HG02610 (cell line): ENCODE data around the gene ACOT11.

Source experiments
- ATAC-seq: cut with Tn5 transposase; IDR thresholded peaks from one replicate; pipeline ENCODE4 v1.9.1; 2021; ENCODE audit warnings: mild to moderate bottlenecking, moderate library complexity; ENCODE audit not compliant: unreplicated experiment

Gene ACOT11

DNA sequence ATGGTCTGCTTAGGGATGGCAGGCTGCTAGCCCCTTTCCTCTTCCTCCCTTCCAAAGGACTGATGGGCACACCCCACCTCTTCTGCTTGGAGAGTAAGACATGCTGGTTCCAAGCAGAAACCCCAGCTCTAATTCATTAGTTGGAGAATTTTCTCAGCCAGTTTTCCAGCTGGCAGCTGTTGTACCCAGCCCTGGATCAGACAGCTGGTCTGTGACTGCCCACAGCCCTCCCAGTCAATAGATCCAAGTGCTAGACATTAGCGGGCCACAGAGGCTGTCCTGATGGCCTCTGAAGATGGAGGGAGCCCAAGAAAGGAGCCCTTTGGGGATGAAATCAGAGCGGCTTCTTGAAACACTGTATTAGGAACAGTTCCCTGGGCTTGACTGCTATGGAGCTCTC is 35.8 kb downstream of the ACOT11 start:
- no peak for ATAC-seq

DNA sequence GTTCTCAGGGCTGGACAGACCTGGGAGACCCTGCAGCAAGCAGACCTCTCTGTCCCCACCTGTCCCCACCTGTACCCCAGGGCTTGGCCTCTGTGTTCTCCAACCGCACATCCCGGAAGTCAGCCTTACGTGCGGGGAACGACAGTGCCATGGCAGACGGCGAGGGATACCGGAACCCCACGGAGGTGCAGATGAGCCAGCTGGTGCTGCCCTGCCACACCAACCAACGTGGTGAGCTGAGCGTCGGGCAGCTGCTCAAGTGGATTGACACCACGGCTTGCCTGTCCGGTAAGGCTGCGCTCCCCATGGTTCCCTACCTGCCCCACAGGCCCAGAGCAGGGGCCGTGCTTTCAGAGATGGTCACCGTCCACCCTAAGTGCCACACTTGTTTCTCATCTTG is 36.5 kb downstream of the ACOT11 start:
- ATAC-seq: no peak

GRCh38 chr1:54585181-54586066 is 37.4 kb downstream of the ACOT11 start:
- ATAC-seq: no peak

GRCh38 chr1:54588377-54588776 is 40.3 kb downstream of the ACOT11 start:
- ATAC-seq: no peak

- ATAC-seq: no peak
Observed at GRCh38 chr1:54591127-54591756, 43.2 kb downstream of the ACOT11 start.

GRCh38 chr1:54593571-54594160 is 45.6 kb downstream of the ACOT11 start:
- ATAC-seq: no peak

- no peak for ATAC-seq
Observed at GRCh38 chr1:54594463-54594862, 46.4 kb downstream of the ACOT11 start.

GRCh38 chr1:54595956-54596498 is 48.0 kb downstream of the ACOT11 start:
- no peak for ATAC-seq

- no peak for ATAC-seq
Observed at GRCh38 chr1:54596756-54597155, 48.7 kb downstream of the ACOT11 start.

- no peak for ATAC-seq
Observed at GRCh38 chr1:54597455-54598030, 49.5 kb downstream of the ACOT11 start.

DNA sequence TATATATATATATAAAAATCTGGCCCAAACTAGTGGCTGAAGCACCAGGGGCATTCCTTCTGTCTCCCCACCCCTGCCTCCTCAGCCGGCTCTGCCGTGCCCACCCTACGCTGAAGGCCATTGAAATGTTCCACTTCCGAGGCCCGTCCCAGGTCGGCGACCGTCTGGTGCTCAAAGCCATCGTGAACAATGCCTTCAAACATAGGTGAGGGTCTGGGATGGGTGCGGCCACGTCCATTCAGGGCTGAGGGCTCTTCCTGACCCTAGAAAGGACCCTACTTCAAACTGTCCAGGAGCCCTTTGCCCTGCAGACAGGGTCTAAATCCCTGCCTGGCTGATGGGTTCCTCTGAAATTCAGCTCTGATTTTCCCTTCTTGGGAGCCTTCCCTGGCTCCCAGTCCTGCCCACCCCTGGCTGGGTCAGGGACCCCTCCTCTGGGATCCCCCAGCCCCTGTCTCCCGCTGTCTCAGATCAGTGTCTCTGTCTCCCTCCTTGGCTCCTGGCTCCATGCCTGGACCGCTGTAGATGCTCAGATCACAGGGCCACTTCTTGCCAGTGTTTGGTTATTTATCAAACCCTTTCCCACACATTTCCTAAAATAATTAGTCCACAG is 51.3 kb downstream of the ACOT11 start:
- ATAC-seq: no peak

GRCh38 chr1:54600947-54601721 is 53.1 kb downstream of the ACOT11 start:
- ATAC-seq: no peak

DNA sequence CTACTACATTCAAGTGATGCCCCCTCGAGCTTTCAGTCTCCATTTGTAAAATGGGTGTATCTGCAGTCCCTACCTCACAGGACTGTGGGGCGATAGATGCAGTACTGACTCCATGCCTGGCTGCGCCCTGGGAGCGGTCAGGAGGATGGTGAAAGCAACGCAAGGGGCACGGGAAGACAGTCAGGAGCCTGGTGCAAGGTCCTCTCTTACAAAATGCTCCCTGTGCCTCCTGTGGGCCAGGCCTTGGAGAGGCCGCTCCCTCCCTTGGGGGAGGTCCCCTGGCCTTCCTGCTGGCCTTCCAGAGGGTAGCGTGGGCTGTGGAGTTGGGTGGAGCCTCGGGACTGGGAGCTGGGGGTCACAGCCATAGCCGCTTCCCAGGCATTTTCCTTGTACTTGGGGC is 53.7 kb downstream of the ACOT11 start:
- ATAC-seq: no peak

DNA sequence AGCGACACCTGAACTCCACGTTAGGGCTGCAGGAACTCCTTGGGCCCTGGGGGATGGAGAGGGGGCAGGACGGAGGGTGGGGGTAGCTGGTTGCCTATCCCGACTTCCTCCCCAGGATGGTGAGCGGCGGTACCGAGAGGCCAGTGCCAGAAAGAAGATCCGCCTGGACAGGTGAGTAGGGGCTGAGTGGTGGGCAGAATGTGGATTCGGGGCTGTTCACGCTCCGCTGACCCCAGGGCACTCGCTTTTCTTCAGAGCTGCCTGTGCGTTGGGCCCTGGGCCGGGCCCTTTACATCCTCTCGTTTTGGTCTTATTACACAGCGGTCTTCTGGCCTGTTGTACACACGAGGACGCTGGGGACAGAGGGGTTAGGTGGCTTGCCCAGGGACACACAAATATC is 54.5 kb downstream of the ACOT11 start:
- no peak for ATAC-seq

GRCh38 chr1:54603241-54603640 is 55.2 kb downstream of the ACOT11 start:
- no peak for ATAC-seq

GRCh38 chr1:54604051-54604450 is 56.0 kb downstream of the ACOT11 start:
- no peak for ATAC-seq

DNA sequence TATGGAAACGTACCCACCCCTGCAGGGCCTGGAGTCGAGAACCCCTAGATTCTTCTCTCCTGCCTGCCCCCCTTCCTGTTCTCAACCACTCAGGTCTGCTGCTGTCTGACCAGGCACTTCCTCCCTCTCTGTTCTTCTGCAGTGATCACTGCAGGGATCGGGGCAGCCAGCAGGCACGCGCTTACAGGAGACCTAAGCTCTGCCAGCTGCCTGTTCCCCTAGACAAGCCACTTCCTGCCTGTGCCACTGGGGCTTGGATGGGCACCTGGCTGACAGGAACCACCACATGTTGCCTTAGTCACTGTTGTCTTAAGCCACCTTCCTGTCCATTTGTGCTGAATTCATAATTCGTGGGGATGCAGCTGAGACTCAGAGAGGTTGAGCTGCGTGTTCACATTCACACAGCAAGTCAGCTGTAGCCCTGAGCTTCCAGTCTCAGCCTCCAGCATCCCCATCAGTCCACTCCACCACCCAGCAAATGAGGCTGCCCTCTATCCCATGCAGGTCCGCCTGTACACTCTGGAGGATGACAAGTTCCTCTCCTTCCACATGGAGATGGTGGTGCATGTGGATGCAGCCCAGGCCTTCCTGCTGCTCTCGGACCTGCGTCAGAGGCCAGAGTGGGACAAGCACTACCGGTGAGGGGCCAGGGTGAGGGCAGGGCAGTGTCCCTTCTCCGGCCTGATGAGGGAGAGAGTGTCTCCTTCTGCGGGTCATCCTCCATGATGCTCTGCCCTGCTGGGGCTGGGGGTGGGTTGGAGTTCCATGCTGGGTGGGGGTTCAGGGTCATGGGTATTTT is 56.7 kb downstream of the ACOT11 start:
- ATAC-seq: no peak

- ATAC-seq: no peak
Observed at GRCh38 chr1:54606096-54606989, 58.3 kb downstream of the ACOT11 start.

DNA sequence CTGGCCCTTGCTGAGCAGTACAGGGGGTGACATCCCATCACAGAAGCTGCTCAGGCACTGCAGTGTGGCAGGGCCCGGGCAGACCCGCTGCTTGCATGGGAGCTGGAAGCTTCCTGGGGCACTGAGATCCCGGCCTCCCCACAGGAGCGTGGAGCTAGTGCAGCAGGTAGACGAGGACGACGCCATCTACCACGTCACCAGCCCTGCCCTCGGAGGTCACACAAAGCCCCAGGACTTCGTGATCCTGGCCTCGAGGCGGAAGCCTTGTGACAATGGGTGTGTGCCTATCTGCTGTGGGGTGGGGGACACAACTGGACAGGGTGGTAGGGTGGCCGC is 58.9 kb downstream of the ACOT11 start:
- no peak for ATAC-seq
